ENCODE measurements around the gene ISLR2.

Gene ISLR2

DNA sequence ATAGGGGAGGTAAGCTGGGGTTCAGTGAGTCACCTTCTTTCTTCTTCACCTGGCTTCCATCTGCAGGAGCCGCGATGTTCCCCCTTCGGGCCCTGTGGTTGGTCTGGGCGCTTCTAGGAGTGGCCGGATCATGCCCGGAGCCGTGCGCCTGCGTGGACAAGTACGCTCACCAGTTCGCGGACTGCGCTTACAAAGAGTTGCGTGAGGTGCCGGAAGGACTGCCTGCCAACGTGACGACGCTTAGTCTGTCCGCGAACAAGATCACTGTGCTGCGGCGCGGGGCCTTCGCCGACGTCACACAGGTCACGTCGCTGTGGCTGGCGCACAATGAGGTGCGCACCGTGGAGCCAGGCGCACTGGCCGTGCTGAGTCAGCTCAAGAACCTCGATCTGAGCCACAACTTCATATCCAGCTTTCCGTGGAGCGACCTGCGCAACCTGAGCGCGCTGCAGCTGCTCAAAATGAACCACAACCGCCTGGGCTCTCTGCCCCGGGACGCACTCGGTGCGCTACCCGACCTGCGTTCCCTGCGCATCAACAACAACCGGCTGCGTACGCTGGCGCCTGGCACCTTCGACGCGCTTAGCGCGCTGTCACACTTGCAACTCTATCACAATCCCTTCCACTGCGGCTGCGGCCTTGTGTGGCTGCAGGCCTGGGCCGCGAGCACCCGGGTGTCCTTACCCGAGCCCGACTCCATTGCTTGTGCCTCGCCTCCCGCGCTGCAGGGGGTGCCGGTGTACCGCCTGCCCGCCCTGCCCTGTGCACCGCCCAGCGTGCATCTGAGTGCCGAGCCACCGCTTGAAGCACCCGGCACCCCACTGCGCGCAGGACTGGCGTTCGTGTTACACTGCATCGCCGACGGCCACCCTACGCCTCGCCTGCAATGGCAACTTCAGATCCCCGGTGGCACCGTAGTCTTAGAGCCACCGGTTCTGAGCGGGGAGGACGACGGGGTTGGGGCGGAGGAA lies 2.6 kb downstream of the ISLR2 start:
- H3K79me2 ChIP-seq (ENCODE audit: insufficient read depth, low read length), result no peaks in the 10 kb centered on the region
- H3K27ac ChIP-seq (ENCODE audit: low read length), result no peak overlapping the region
- H3K4me1 ChIP-seq (ENCODE audit: insufficient read depth, low read length), result no peaks in the 10 kb centered on the region
- TF ChIP-seq, protein P1, sequence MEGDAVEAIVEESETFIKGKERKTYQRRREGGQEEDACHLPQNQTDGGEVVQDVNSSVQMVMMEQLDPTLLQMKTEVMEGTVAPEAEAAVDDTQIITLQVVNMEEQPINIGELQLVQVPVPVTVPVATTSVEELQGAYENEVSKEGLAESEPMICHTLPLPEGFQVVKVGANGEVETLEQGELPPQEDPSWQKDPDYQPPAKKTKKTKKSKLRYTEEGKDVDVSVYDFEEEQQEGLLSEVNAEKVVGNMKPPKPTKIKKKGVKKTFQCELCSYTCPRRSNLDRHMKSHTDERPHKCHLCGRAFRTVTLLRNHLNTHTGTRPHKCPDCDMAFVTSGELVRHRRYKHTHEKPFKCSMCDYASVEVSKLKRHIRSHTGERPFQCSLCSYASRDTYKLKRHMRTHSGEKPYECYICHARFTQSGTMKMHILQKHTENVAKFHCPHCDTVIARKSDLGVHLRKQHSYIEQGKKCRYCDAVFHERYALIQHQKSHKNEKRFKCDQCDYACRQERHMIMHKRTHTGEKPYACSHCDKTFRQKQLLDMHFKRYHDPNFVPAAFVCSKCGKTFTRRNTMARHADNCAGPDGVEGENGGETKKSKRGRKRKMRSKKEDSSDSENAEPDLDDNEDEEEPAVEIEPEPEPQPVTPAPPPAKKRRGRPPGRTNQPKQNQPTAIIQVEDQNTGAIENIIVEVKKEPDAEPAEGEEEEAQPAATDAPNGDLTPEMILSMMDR (IDR thresholded peaks at IDR 0.05; ENCODE audit: borderline replicate concordance, extremely low read depth, low read length, poor library complexity, severe bottlenecking), result no peak
- TF ChIP-seq EZH2 (IDR thresholded peaks at IDR 0.05; ENCODE audit: borderline replicate concordance, low read depth, low read length, severe bottlenecking), result no peak
- no peak overlapping the region for H2AFZ ChIP-seq (ENCODE audit: low read depth, low read length)
- DNase-seq (no peak), ATAC-seq (ENCODE audit: insufficient read depth, low read depth) (no peak)
- no peaks in the 10 kb centered on the region for H3K27me3 ChIP-seq (ENCODE audit: insufficient read depth, low read length, poor library complexity)
- no peaks in the 10 kb centered on the region for H4K20me1 ChIP-seq (ENCODE audit: insufficient read depth, low read length)
- H3K9ac ChIP-seq (ENCODE audit: low read depth, low read length), result no peak overlapping the region
- H3K9me3 ChIP-seq (ENCODE audit: insufficient read depth, low read length, severe bottlenecking), result no peaks in the 10 kb centered on the region
- H3K4me3 ChIP-seq (ENCODE audit: low read depth in 1 of 2, low read length in 2 of 2), result no peak overlapping the region
- no peaks in the 10 kb centered on the region for H3K36me3 ChIP-seq (ENCODE audit: insufficient read depth, low read length)
- H3K4me2 ChIP-seq (ENCODE audit: insufficient read depth, low read length), result no peak overlapping the region

- no peak overlapping the region for H3K9ac ChIP-seq (ENCODE audit: low read depth, low read length)
- TF ChIP-seq EZH2 (IDR thresholded peaks at IDR 0.05; ENCODE audit: borderline replicate concordance, low read depth, low read length, severe bottlenecking), result no peak
- TF ChIP-seq, protein P1 (IDR thresholded peaks at IDR 0.05; ENCODE audit: borderline replicate concordance, extremely low read depth, low read length, poor library complexity, severe bottlenecking), result no peak
- no peaks in the 10 kb centered on the region for H3K79me2 ChIP-seq (ENCODE audit: insufficient read depth, low read length)
- DNase-seq, result no peak
- no peaks in the 10 kb centered on the region for H3K27me3 ChIP-seq (ENCODE audit: insufficient read depth, low read length, poor library complexity)
- H3K36me3 ChIP-seq (ENCODE audit: insufficient read depth, low read length), result no peaks in the 10 kb centered on the region
- H3K27ac ChIP-seq (ENCODE audit: low read length), result no peak overlapping the region
- no peak overlapping the region for H3K4me2 ChIP-seq (ENCODE audit: insufficient read depth, low read length)
- no peak for ATAC-seq (ENCODE audit: insufficient read depth, low read depth)
- no peaks in the 10 kb centered on the region for H3K4me1 ChIP-seq (ENCODE audit: insufficient read depth, low read length)
- H3K4me3 ChIP-seq (ENCODE audit: low read depth in 1 of 2, low read length in 2 of 2), result no peak overlapping the region
- no peaks in the 10 kb centered on the region for H3K9me3 ChIP-seq (ENCODE audit: insufficient read depth, low read length, severe bottlenecking)
- no peak overlapping the region for H2AFZ ChIP-seq (ENCODE audit: low read depth, low read length)
- no peaks in the 10 kb centered on the region for H4K20me1 ChIP-seq (ENCODE audit: insufficient read depth, low read length)
Observed at GRCh38 chr15:74133694-74134386, 3.5 kb downstream of the ISLR2 start.

DNA sequence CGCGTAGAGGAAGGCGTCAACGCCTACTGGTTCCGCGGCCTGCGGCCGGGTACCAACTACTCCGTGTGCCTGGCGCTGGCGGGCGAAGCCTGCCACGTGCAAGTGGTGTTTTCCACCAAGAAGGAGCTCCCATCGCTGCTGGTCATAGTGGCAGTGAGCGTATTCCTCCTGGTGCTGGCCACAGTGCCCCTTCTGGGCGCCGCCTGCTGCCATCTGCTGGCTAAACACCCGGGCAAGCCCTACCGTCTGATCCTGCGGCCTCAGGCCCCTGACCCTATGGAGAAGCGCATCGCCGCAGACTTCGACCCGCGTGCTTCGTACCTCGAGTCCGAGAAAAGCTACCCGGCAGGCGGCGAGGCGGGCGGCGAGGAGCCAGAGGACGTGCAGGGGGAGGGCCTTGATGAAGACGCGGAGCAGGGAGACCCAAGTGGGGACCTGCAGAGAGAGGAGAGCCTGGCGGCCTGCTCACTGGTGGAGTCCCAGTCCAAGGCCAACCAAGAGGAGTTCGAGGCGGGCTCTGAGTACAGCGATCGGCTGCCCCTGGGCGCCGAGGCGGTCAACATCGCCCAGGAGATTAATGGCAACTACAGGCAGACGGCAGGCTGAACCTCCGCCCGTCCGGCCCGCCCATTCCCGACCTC lies 4.1 kb downstream of the ISLR2 start:
- H4K20me1 ChIP-seq (ENCODE audit: insufficient read depth, low read length), result no peaks in the 10 kb centered on the region
- H3K4me2 ChIP-seq (ENCODE audit: insufficient read depth, low read length), result no peak overlapping the region
- no peak overlapping the region for H2AFZ ChIP-seq (ENCODE audit: low read depth, low read length)
- H3K27ac ChIP-seq (ENCODE audit: low read length), result no peak overlapping the region
- no peak for TF ChIP-seq EZH2 (IDR thresholded peaks at IDR 0.05; ENCODE audit: borderline replicate concordance, low read depth, low read length, severe bottlenecking)
- TF ChIP-seq, protein P1 (IDR thresholded peaks at IDR 0.05; ENCODE audit: borderline replicate concordance, extremely low read depth, low read length, poor library complexity, severe bottlenecking), result peak; percentile 4
- no peaks in the 10 kb centered on the region for H3K79me2 ChIP-seq (ENCODE audit: insufficient read depth, low read length)
- H3K4me1 ChIP-seq (ENCODE audit: insufficient read depth, low read length), result no peaks in the 10 kb centered on the region
- DNase-seq (no peak), ATAC-seq (ENCODE audit: insufficient read depth, low read depth) (no peak)
- no peak overlapping the region for H3K9ac ChIP-seq (ENCODE audit: low read depth, low read length)
- no peaks in the 10 kb centered on the region for H3K9me3 ChIP-seq (ENCODE audit: insufficient read depth, low read length, severe bottlenecking)
- no peak overlapping the region for H3K4me3 ChIP-seq (ENCODE audit: low read depth in 1 of 2, low read length in 2 of 2)
- H3K27me3 ChIP-seq (ENCODE audit: insufficient read depth, low read length, poor library complexity), result no peaks in the 10 kb centered on the region
- H3K36me3 ChIP-seq (ENCODE audit: insufficient read depth, low read length), result no peaks in the 10 kb centered on the region
